RWPE1 (cell line): Measurements from ENCODE around the gene MEIOSIN.
A peak's percentile ranks its signal among the peaks of the same experiment; 100 is the strongest.

Experiments used
- CTCF ChIA-PET: fragments of 350-600 bp; sonication (Branson Sonifier 250); formaldehyde crosslinking; extraction: SDS; loops from one replicate; lab custom pipeline; 2021; lab: Yijun Ruan, JAX
- POLR2A ChIA-PET: fragments of 400-600 bp; formaldehyde crosslinking; extraction: SDS; loops from one replicate; lab custom pipeline; 2020; ENCODE audit warnings: antibody characterized with exemption; ENCODE audit not compliant: low non-redundant PET; lab: Yijun Ruan, JAX
- DNase-seq: peaks from one replicate; pipeline ENCODE4 v3.0.0; 2012; ENCODE audit warnings: low spot score
- H3K27ac ChIP-seq: fragments of 450-650 bp; 2 replicates; pipeline ENCODE4 v1.5.1; 2017
- TF ChIP-seq, protein P1 (sequence below): fragments of 450-650 bp; conservative IDR thresholded peaks from 2 replicates; pipeline ENCODE4 v1.5.1; 2017; ENCODE audit warnings: low read depth, mild to moderate bottlenecking

MEIOSIN gene

DNA sequence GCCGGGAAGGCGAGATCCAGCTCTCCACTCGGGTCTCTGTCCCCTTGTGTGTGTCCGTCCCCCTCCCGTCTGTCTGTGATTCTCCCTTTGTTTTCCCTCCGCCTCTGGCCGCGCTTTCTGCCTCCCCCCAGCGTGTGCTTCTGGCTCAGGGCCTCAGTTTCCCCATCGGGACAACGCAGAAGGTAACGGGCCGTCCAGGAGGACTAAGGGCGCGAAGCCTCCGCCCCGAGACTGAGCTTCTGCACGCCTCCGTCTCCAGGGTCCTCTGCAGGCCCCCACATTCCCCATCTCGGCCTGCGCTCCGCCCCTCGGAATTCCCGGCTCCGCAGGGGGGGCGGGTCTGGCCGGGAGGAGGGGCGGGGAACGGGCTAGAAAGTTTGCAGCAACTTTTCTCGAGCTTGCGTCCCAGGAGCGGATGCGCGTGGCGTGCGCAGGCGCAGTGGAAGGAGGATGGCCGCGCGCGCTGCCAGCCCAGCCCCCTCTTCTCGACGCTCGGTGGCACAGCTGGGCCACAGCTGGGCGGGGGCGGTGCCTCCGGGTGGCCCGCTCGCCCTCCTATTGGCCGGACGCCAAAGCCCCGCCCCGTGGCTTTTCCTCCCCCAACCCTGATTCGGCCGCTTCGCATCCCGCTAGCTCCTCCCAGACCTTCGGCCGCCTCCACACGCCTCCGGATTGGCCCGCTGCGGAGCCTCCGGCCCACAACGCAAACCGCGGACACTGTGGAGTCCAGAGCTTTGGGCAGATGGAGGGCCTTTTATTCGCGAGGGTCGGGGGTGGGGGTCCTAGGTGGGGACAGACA, 35.9 kb downstream of the MEIOSIN start, which contains the start of gene SIX5:
Gene SIX5 (minus strand): TSS at position 269 of the 799 bp plus-strand sequence. CDS start 408 bp downstream, outside the sequence.
- ChIA-PET POLR2A (interaction anchor here (0.6 to 1.9 kb wide), 10 partner anchors 10 to 1156 kb away, joined by 3 to 27 read pairs (median 4); partner anchors contain the start of genes DMPK, IGSF23, QPCTL and SNRPD2), CTCF (interaction anchor here (0.5 to 2.9 kb wide), 14 partner anchors 10 to 1192 kb away, joined by 3 to 41 read pairs (median 4); partner anchors contain the start of genes DMPK, DMWD and FBXO46)
- DNase-seq: peak; percentile 98
- H3K27ac ChIP-seq: peak within 1 kb of the TSS; percentile 98
- TF ChIP-seq, protein P1, sequence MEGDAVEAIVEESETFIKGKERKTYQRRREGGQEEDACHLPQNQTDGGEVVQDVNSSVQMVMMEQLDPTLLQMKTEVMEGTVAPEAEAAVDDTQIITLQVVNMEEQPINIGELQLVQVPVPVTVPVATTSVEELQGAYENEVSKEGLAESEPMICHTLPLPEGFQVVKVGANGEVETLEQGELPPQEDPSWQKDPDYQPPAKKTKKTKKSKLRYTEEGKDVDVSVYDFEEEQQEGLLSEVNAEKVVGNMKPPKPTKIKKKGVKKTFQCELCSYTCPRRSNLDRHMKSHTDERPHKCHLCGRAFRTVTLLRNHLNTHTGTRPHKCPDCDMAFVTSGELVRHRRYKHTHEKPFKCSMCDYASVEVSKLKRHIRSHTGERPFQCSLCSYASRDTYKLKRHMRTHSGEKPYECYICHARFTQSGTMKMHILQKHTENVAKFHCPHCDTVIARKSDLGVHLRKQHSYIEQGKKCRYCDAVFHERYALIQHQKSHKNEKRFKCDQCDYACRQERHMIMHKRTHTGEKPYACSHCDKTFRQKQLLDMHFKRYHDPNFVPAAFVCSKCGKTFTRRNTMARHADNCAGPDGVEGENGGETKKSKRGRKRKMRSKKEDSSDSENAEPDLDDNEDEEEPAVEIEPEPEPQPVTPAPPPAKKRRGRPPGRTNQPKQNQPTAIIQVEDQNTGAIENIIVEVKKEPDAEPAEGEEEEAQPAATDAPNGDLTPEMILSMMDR: no peak

DNA sequence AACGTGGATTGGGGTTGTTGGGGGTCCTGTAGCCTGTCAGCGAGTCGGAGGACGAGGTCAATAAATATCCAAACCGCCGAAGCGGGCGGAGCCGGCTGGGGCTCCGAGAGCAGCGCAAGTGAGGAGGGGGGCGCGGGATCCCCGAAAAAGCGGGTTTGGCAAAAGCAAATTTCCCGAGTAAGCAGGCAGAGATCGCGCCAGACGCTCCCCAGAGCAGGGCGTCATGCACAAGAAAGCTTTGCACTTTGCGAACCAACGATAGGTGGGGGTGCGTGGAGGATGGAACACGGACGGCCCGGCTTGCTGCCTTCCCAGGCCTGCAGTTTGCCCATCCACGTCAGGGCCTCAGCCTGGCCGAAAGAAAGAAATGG, 36.6 kb downstream of the MEIOSIN start:
- CTCF ChIA-PET: interaction anchor here (0.6 to 2.9 kb wide), 14 partner anchors 9 to 1571 kb away, joined by 3 to 41 read pairs (median 4); partner anchors contain the start of genes DMPK and DMWD
- peak overlapping the region; percentile 98 for H3K27ac ChIP-seq
- POLR2A ChIA-PET: interaction anchor here (0.6 to 1.9 kb wide), 4 partner anchors 12 to 146 kb away, joined by 4 to 27 read pairs (median 5); partner anchors contain the start of genes DMPK, QPCTL and SNRPD2
- no peak for DNase-seq
- TF ChIP-seq, protein P1: no peak

DNA sequence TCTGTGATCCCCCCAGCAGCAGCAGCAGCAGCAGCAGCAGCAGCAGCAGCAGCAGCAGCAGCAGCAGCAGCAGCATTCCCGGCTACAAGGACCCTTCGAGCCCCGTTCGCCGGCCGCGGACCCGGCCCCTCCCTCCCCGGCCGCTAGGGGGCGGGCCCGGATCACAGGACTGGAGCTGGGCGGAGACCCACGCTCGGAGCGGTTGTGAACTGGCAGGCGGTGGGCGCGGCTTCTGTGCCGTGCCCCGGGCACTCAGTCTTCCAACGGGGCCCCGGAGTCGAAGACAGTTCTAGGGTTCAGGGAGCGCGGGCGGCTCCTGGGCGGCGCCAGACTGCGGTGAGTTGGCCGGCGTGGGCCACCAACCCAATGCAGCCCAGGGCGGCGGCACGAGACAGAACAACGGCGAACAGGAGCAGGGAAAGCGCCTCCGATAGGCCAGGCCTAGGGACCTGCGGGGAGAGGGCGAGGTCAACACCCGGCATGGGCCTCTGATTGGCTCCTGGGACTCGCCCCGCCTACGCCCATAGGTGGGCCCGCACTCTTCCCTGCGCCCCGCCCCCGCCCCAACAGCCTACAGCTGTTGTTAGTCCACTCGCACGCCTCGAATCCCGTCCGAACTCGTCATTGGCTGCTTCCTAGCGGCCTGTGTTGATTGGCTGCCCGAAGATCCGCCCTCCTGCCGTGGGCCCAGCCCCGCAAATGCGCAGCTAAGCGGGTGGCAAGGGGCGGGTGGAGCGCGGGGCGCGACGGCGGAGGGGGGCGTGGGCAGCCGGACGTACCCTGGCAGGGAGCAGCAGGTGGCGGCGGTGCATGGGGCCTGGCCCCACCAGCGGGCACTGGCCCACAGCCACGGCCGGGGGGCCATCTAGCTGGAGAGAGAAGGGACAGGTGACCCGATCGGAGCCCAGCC, 37.2 kb downstream of the MEIOSIN start:
- peak overlapping the region; percentile 98 for H3K27ac ChIP-seq
- CTCF ChIA-PET: interaction anchor here (0.6 to 2.9 kb wide), 17 partner anchors 9 to 1570 kb away, joined by 3 to 41 read pairs (median 4); partner anchors contain the start of genes DMPK and DMWD
- POLR2A ChIA-PET: interaction anchor here (0.6 to 1.9 kb wide), 3 partner anchors 8 to 23 kb away, joined by 3 to 27 read pairs (median 4); partner anchors contain the start of gene DMPK
- peak; percentile 95 for DNase-seq
- TF ChIP-seq, protein P1: peak; percentile 84

DNA sequence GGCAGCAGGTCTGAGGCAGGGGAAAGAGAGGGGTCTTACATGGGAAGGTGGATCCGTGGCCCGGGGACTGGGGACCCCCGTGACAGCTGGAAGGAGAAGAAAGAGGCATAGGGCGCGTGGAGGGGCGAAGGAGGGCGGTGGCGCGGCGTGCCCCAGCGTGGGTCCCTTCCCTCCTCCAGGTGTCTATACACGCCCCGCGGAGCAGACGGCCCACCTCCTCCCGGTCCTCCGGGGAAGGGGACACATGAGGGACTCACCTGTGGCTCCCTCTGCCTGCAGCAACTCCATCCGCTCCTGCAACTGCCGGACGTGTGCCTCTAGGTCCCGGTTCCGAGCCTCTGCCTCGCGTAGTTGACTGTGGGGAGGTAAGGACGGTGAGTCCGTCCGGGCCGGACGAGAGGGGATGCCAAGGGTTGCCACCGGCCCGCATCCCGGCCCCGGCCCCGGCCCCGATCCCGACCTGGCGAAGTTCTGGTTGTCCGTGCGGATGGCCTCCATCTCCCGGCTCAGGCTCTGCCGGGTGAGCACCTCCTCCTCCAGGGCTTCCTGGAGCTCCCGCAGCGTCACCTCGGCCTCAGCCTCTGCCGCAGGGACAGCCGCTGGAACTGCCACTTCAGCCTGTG, 38.2 kb downstream of the MEIOSIN start:
- DNase-seq: no peak
- POLR2A ChIA-PET: no interaction called here
- CTCF ChIA-PET: interaction anchor here (1.1 to 2.9 kb wide), 3 partner anchors 9 to 28 kb away, joined by 3 to 41 read pairs (median 4); no protein-coding TSS in a partner anchor
- TF ChIP-seq, protein P1: no peak
- peak overlapping the region; percentile 98 for H3K27ac ChIP-seq

DNA sequence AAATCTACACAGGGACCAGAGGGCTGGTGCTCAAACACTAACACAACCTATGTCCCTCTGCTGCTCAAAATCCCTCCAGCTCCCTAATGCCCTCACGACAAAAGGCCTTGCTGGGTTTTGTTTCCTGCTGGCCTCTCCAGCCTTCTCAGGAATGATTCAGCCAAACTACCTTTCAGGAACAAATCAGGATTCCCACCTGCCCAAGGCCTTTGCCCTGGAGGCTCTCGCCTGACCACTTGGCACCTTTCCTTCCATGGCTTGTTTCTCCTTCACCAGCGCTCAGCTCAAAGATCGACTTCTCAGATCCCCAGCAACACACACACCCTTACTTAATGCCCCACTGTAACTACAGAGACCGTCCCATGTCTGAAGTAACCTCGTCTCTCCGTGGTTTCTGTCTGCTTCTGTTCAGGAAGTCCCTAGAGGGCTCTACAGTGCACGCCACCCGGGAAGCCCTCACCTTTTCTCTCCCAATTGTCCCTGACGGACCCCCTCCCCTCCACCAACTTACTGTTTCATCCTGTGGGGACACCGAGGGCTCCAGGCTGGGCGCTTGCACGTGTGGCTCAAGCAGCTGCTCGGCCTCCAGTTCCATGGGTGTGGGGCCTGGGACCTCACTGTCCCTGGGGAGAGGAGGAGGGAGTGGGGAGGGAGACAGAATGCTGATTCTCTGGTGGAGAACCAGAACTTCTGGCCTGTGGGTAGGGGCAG, 39.0 kb downstream of the MEIOSIN start:
- DNase-seq: no peak
- TF ChIP-seq, protein P1: no peak
- POLR2A ChIA-PET: interaction anchor here (0.6 kb wide), 1 partner anchor 82 kb away, joined by 4 read pairs; no protein-coding TSS in a partner anchor
- peak overlapping the region; percentile 98 for H3K27ac ChIP-seq
- CTCF ChIA-PET: interaction anchor here (0.6 to 1.4 kb wide), 4 partner anchors 9 to 53 kb away, joined by 3 to 5 read pairs (median 4); no protein-coding TSS in a partner anchor
